ENCODE data around the gene MBL2.

Gene MBL2

DNA sequence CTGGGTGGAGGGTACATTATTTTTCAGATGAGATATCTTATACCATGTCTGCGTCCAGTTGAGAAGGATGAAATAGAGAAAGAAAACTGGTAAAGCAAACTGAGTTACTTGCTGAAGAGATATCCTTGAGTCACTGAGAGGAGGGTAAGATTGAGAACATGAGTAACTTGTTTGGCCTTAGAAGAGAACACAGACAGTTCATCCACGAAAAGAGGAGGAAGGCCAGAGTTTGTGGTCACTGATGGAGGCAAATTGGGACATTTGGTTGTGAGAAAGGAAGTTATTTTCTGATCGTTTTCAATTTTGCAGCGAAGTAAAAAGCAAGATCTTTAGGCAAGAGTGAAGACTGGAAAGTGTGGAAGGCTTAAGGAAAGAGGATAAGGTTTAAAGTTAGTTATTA is 15.6 kb downstream of the MBL2 start:
- WGBS (ENCODE audit: extremely low coverage, insufficient coverage, insufficient read length), result no CpG with 5 or more reads among the region's 4 CpGs
- no peak overlapping the region for H4K12ac ChIP-seq (ENCODE audit: low read depth, low read length)
- H3K9ac ChIP-seq (ENCODE audit: low read length), result no peak overlapping the region
- no peak overlapping the region for H3K18ac ChIP-seq (ENCODE audit: low read length)
- H3K27ac ChIP-seq (ENCODE audit: low read depth, low read length), result no peak overlapping the region
- H3K79me1 ChIP-seq (ENCODE audit: low read length), result no peaks in the 10 kb centered on the region
- no peak overlapping the region for H2AFZ ChIP-seq (ENCODE audit: insufficient read depth, low read length, poor library complexity)
- no peak overlapping the region for H2BK120ac ChIP-seq (ENCODE audit: insufficient read depth, low read length, poor library complexity)
- H2BK12ac ChIP-seq (ENCODE audit: low read length), result no peak overlapping the region
- H3K79me2 ChIP-seq (ENCODE audit: control insufficient read depth, insufficient read depth, low read length, poor library complexity), result no peaks in the 10 kb centered on the region
- H2AK5ac ChIP-seq (ENCODE audit: low read length), result no peak overlapping the region
- H3K27me3 ChIP-seq (ENCODE audit: insufficient read depth, low read length), result no peaks in the 10 kb centered on the region
- no peak overlapping the region for H3K23ac ChIP-seq (ENCODE audit: low read length)
- H3K9me3 ChIP-seq (ENCODE audit: insufficient read depth, low read depth, low read length), result peaks cover 4% of the 10 kb centered on the region
- H3K14ac ChIP-seq (ENCODE audit: low read length), result no peak overlapping the region
- H4K91ac ChIP-seq (ENCODE audit: low read depth, low read length), result no peak overlapping the region
- H4K8ac ChIP-seq (ENCODE audit: low read depth, low read length), result no peak overlapping the region
- H3K4me3 ChIP-seq (ENCODE audit: low read depth, low read length), result no peak overlapping the region
- DNase-seq, result no peak
- H3K4me1 ChIP-seq (ENCODE audit: control insufficient read depth in 1 of 2, insufficient read depth in 2 of 2, low read length in 2 of 2), result peaks cover 2 to 4% of the 10 kb centered on the region in 2 experiments
- H3K4me2 ChIP-seq (ENCODE audit: low read length), result no peak overlapping the region
- no peak overlapping the region for H2BK5ac ChIP-seq (ENCODE audit: low read depth, low read length, poor library complexity)
- no peaks in the 10 kb centered on the region for H3K36me3 ChIP-seq (ENCODE audit: control insufficient read depth in 1 of 2, insufficient read depth in 2 of 2, low read length in 2 of 2)
- H3K4ac ChIP-seq (ENCODE audit: low read depth, low read length), result no peak overlapping the region

GRCh38 chr10:52756295-52756694 is 16.3 kb downstream of the MBL2 start:
- no peak overlapping the region for H2BK5ac ChIP-seq (ENCODE audit: low read depth, low read length, poor library complexity)
- DNase-seq, result no peak

DNA sequence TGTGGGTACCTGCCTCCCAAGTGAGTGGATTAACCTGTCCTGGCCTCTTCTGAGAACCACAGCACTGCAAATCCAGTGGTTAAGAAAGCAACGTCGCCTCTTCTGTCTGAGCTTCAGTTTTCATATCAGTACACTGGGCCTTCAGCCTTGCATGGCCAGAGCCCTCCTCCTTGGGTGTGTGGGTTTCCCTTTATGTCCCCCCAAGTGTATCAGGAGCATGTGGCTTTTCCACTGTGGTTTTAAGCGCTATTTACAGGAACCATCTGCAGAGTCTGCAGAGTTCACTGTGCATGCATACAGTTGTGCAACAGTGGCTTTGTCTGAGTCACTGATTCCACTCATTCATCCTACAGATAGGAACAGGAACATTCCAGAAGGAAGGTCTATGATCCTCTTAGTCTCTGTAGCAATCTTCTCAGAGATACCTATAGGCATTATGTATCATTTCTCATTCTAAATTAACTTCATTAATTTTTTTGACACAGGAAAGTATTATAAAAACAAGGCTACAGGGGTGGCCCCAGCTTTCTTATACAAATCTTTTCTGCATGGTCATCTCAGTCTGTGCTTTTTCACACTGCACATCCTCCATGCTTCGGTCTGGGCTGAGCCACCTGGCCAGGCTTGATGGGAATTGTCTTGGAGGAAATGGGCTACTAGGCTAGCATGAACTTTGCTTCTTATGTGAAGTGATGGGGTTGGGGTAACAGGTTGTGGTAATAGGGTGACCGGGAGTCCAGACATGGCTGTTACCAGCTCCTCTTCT is 17.1 kb downstream of the MBL2 start:
- H3K4ac ChIP-seq (ENCODE audit: low read depth, low read length), result no peak overlapping the region
- H2AK5ac ChIP-seq (ENCODE audit: low read length), result no peak overlapping the region
- no peak overlapping the region for H2BK120ac ChIP-seq (ENCODE audit: insufficient read depth, low read length, poor library complexity)
- H4K8ac ChIP-seq (ENCODE audit: low read depth, low read length), result no peak overlapping the region
- H4K12ac ChIP-seq (ENCODE audit: low read depth, low read length), result no peak overlapping the region
- no peaks in the 10 kb centered on the region for H3K36me3 ChIP-seq (ENCODE audit: control insufficient read depth in 1 of 2, insufficient read depth in 2 of 2, low read length in 2 of 2)
- no peak overlapping the region for H3K18ac ChIP-seq (ENCODE audit: low read length)
- no peak overlapping the region for H3K4me3 ChIP-seq (ENCODE audit: low read depth, low read length)
- no peak overlapping the region for H3K23ac ChIP-seq (ENCODE audit: low read length)
- H3K9me3 ChIP-seq (ENCODE audit: insufficient read depth, low read depth, low read length), result peaks cover 4% of the 10 kb centered on the region
- H2BK5ac ChIP-seq (ENCODE audit: low read depth, low read length, poor library complexity), result no peak overlapping the region
- no peak overlapping the region for H2BK12ac ChIP-seq (ENCODE audit: low read length)
- peaks cover 2 to 4% of the 10 kb centered on the region in 2 experiments for H3K4me1 ChIP-seq (ENCODE audit: control insufficient read depth in 1 of 2, insufficient read depth in 2 of 2, low read length in 2 of 2)
- no peak overlapping the region for H3K27ac ChIP-seq (ENCODE audit: low read depth, low read length)
- WGBS (ENCODE audit: extremely low coverage, insufficient coverage, insufficient read length), result no CpG with 5 or more reads among the region's 5 CpGs
- DNase-seq, result peak; percentile 61 to 79
- H2AFZ ChIP-seq (ENCODE audit: insufficient read depth, low read length, poor library complexity), result no peak overlapping the region
- H4K91ac ChIP-seq (ENCODE audit: low read depth, low read length), result no peak overlapping the region
- H3K79me1 ChIP-seq (ENCODE audit: low read length), result no peaks in the 10 kb centered on the region
- no peaks in the 10 kb centered on the region for H3K27me3 ChIP-seq (ENCODE audit: insufficient read depth, low read length)
- no peak overlapping the region for H3K14ac ChIP-seq (ENCODE audit: low read length)
- no peak overlapping the region for H3K4me2 ChIP-seq (ENCODE audit: low read length)
- no peaks in the 10 kb centered on the region for H3K79me2 ChIP-seq (ENCODE audit: control insufficient read depth, insufficient read depth, low read length, poor library complexity)
- no peak overlapping the region for H3K9ac ChIP-seq (ENCODE audit: low read length)

More at GRCh38 chr10:52756295-52756694, 16.3 kb downstream of the MBL2 start:
- H3K9ac ChIP-seq (ENCODE audit: low read length), result no peak overlapping the region
- no peak overlapping the region for H3K23ac ChIP-seq (ENCODE audit: low read length)
- no peak overlapping the region for H4K12ac ChIP-seq (ENCODE audit: low read depth, low read length)
- H3K4ac ChIP-seq (ENCODE audit: low read depth, low read length), result no peak overlapping the region
- H3K18ac ChIP-seq (ENCODE audit: low read length), result no peak overlapping the region
- no peak overlapping the region for H2BK120ac ChIP-seq (ENCODE audit: insufficient read depth, low read length, poor library complexity)
- H3K4me1 ChIP-seq (ENCODE audit: control insufficient read depth in 1 of 2, insufficient read depth in 2 of 2, low read length in 2 of 2), result peaks cover 2 to 4% of the 10 kb centered on the region in 2 experiments
- no peak overlapping the region for H3K4me2 ChIP-seq (ENCODE audit: low read length)
- no peak overlapping the region for H2AFZ ChIP-seq (ENCODE audit: insufficient read depth, low read length, poor library complexity)
- H3K79me2 ChIP-seq (ENCODE audit: control insufficient read depth, insufficient read depth, low read length, poor library complexity), result no peaks in the 10 kb centered on the region
- no peaks in the 10 kb centered on the region for H3K36me3 ChIP-seq (ENCODE audit: control insufficient read depth in 1 of 2, insufficient read depth in 2 of 2, low read length in 2 of 2)
- no peak overlapping the region for H2BK12ac ChIP-seq (ENCODE audit: low read length)
- no peak overlapping the region for H4K8ac ChIP-seq (ENCODE audit: low read depth, low read length)
- peaks cover 4% of the 10 kb centered on the region for H3K9me3 ChIP-seq (ENCODE audit: insufficient read depth, low read depth, low read length)
- H3K14ac ChIP-seq (ENCODE audit: low read length), result no peak overlapping the region
- no peak overlapping the region for H4K91ac ChIP-seq (ENCODE audit: low read depth, low read length)
- WGBS (ENCODE audit: extremely low coverage, insufficient coverage, insufficient read length), result no CpG with 5 or more reads among the region's 4 CpGs
- H3K27me3 ChIP-seq (ENCODE audit: insufficient read depth, low read length), result no peaks in the 10 kb centered on the region
- H2AK5ac ChIP-seq (ENCODE audit: low read length), result no peak overlapping the region
- no peaks in the 10 kb centered on the region for H3K79me1 ChIP-seq (ENCODE audit: low read length)
- no peak overlapping the region for H3K4me3 ChIP-seq (ENCODE audit: low read depth, low read length)
- no peak overlapping the region for H3K27ac ChIP-seq (ENCODE audit: low read depth, low read length)

DNA sequence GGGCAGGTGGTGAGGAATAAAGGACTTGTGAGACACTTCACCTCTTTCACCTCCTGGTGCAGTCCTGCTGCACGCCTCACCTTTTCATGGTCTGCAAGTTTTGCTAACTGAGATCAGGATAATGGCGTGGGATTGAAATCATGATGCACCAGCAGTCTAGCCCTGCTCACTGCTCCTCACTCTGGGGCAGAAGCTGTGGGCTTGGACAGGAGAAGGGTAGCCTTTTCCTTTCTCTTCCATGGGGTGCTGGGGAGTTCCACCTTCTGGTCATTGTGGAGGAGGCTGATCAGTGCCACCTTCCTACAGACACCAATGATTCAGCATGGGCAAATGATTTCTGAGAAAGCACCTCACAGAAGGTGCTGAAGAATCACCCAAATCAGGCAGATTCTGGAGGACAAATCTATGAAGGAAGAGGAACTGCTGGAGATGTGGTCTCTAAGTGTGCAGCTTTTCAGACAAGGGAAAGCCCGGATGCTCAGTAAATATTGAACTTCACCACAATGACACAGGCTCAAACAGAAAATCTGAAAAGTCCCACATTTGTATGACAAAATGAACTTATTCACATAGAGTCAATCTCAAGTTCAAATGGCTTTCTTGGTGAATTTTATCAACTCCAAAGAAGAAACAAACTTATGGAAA is 19.7 kb downstream of the MBL2 start:
- H2BK5ac ChIP-seq (ENCODE audit: low read depth, low read length, poor library complexity), result no peak overlapping the region
- no peak overlapping the region for H4K12ac ChIP-seq (ENCODE audit: low read depth, low read length)
- H3K14ac ChIP-seq (ENCODE audit: low read length), result no peak overlapping the region
- H3K18ac ChIP-seq (ENCODE audit: low read length), result no peak overlapping the region
- H3K4me3 ChIP-seq (ENCODE audit: low read depth, low read length), result no peak overlapping the region
- peaks cover 2 to 4% of the 10 kb centered on the region in 2 experiments for H3K4me1 ChIP-seq (ENCODE audit: control insufficient read depth in 1 of 2, insufficient read depth in 2 of 2, low read length in 2 of 2)
- H4K91ac ChIP-seq (ENCODE audit: low read depth, low read length), result no peak overlapping the region
- WGBS (ENCODE audit: extremely low coverage, insufficient coverage, insufficient read length), result no CpG with 5 or more reads among the region's 3 CpGs
- H3K4ac ChIP-seq (ENCODE audit: low read depth, low read length), result no peak overlapping the region
- H3K79me2 ChIP-seq (ENCODE audit: control insufficient read depth, insufficient read depth, low read length, poor library complexity), result no peaks in the 10 kb centered on the region
- peaks cover 4% of the 10 kb centered on the region for H3K9me3 ChIP-seq (ENCODE audit: insufficient read depth, low read depth, low read length)
- H3K36me3 ChIP-seq (ENCODE audit: control insufficient read depth in 1 of 2, insufficient read depth in 2 of 2, low read length in 2 of 2), result no peaks in the 10 kb centered on the region
- no peaks in the 10 kb centered on the region for H3K79me1 ChIP-seq (ENCODE audit: low read length)
- H2AFZ ChIP-seq (ENCODE audit: insufficient read depth, low read length, poor library complexity), result no peak overlapping the region
- no peak overlapping the region for H3K27ac ChIP-seq (ENCODE audit: low read depth, low read length)
- no peak overlapping the region for H3K4me2 ChIP-seq (ENCODE audit: low read length)
- H4K8ac ChIP-seq (ENCODE audit: low read depth, low read length), result no peak overlapping the region
- H3K9ac ChIP-seq (ENCODE audit: low read length), result peak overlapping the region; percentile 65
- H2BK120ac ChIP-seq (ENCODE audit: insufficient read depth, low read length, poor library complexity), result no peak overlapping the region
- peak in 1 of 2 donors; percentile 11 for DNase-seq
- no peaks in the 10 kb centered on the region for H3K27me3 ChIP-seq (ENCODE audit: insufficient read depth, low read length)
- H2BK12ac ChIP-seq (ENCODE audit: low read length), result no peak overlapping the region
- H3K23ac ChIP-seq (ENCODE audit: low read length), result no peak overlapping the region
- H2AK5ac ChIP-seq (ENCODE audit: low read length), result no peak overlapping the region

Data from trophoblast cell (in vitro differentiated cells and primary cell).